Smooth muscle cell of the coronary artery (primary cell): ENCODE measurements around the gene CNFN. TPM values are rescaled to one million over a fixed set of nuclear protein-coding genes. Genes with fewer than 3 reads are reported as not detected.

Experiments used
- total RNA-seq: library from RNA; depleted of rRNA; stranded (reverse); fragments of >200 nt; gene quantifications from 2 replicates; pipeline ENCODE4 v1.2.3, GENCODE V29; 2014; ENCODE audit warnings: low replicate concordance

The CNFN gene, protein sequence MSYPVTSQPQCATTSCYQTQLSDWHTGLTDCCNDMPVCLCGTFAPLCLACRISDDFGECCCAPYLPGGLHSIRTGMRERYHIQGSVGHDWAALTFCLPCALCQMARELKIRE
- not detected in 2 replicates for total RNA-seq

DNA sequence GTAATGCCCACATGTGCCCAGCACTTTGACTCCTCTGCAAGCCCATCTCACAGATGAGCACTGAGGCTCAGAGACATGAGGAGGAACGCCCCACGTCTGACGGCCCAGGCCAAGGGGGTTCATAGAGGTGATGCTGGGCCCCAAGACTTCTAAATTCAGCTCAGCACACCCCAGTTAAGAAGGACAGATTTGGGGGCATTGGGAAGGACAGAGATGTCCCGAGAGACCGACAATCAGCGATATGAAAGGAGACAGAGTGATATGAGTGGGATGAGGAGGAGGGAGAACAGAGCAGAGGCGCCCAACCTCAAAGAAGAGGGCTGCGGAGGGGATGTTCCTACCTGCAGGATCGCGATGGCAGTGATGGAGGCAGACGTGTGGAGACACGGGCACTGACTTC is at the start of gene CNFN:
TSS of gene CNFN (minus strand) at position 399 of the 400 bp plus-strand sequence. CDS start 1,260 bp downstream, outside the sequence.

GRCh38 chr19:42427313-42427712 is 37.2 kb upstream of the CNFN start, which contains the start of gene LIPE:
Gene LIPE (minus strand): TSS chr19:42427388. CDS start chr19:42427149, 239 bp downstream.

Other genes with a start within 250 kb of the CNFN start
- 10.8 and 16.6 TPM in 2 replicates for gene DEDD2, start 172.6 kb downstream of the CNFN start, total RNA-seq
- gene ZNF526, start 170.0 kb downstream of the CNFN start, total RNA-seq, result 10.1 and 12.5 TPM in 2 replicates
- gene GSK3A, start 147.7 kb downstream of the CNFN start, total RNA-seq, result 4.9 and 7.9 TPM in 2 replicates
- 10.6 and 20.4 TPM in 2 replicates for gene ERF, start 135.2 kb downstream of the CNFN start, total RNA-seq
- 9.4 and 11.2 TPM in 2 replicates for gene CIC, start 121.0 kb downstream of the CNFN start, total RNA-seq
- 0.15 TPM in 1 of 2 replicates, not detected in the other for gene PRR19, start 88.2 kb downstream of the CNFN start, total RNA-seq
- 8.4 and 30.9 TPM in 2 replicates for gene PAFAH1B3, start 87.7 kb downstream of the CNFN start, total RNA-seq
- gene TMEM145, start 77.0 kb downstream of the CNFN start, total RNA-seq, result 0.12 TPM in 1 of 2 replicates, not detected in the other
- 17.9 and 18.6 TPM in 2 replicates for gene MEGF8, start 64.7 kb downstream of the CNFN start, total RNA-seq
- gene LIPE, start 37.1 kb upstream of the CNFN start, total RNA-seq, result 0.90 and 1.5 TPM in 2 replicates
- gene CXCL17, start 52.6 kb upstream of the CNFN start, total RNA-seq, result not detected in 2 replicates
- not detected in 2 replicates for gene CEACAM1, start 138.2 kb upstream of the CNFN start, total RNA-seq
- gene CEACAM8, start 204.6 kb upstream of the CNFN start, total RNA-seq, result not detected in 2 replicates